Endothelial cell of umbilical vein (primary cell): ENCODE measurements around the gene AMPD1. TPM values are rescaled to one million over a fixed set of nuclear protein-coding genes. Genes with fewer than 3 reads are reported as not detected.

Experiments
- BruUV-seq: library from RNA; stranded (reverse); fragments of 400-500 nt; replicated peaks from 2 replicates; lab custom pipeline; 2021; lab: Mats Ljungman, UMichigan
- CTCF ChIA-PET: fragments of 300-600, 350-600 bp; sonication (Branson Sonifier 250); formaldehyde crosslinking; loops from one replicate; lab custom pipeline; 2021; ENCODE audit warnings: antibody characterized with exemption, inconsistent platforms; lab: Charles Lee
- POLR2A ChIA-PET: fragments of 300-600, 350-600 bp; sonication (Branson Sonifier 250); formaldehyde crosslinking; loops from one replicate; lab custom pipeline; 2021; ENCODE audit warnings: antibody characterized with exemption, inconsistent platforms; lab: Charles Lee
- DNase-seq: peaks from one replicate; pipeline ENCODE4 v3.0.0-alpha.2; 2011; ENCODE audit warnings: low read depth, low spot score
- FAIRE-seq: peaks from 2 replicates; lab custom pipeline; 2011; peaks lifted over from hg19 to GRCh38; lab: Jason Lieb, UNC
- H2AFZ ChIP-seq: 2 replicates; pipeline ENCODE4 v1.6.0; 2012; ENCODE audit warnings: low read depth, low read length, control low read depth, inconsistent platforms
- H3K27ac ChIP-seq: 2 replicates; pipeline ENCODE4 v1.5.1; 2011; ENCODE audit warnings: low read depth, mild to moderate bottlenecking, control low read depth, low read length, moderate library complexity; ENCODE audit not compliant: insufficient read depth
- H3K27me3 ChIP-seq, 2 experiments: 2 replicates each; pipeline versions ENCODE4 v1.6.0 to v1.6.1; 2011; ENCODE audit warnings: low read length in 2 of 2, mixed read lengths in 1 of 2; ENCODE audit not compliant: control insufficient read depth in 2 of 2, insufficient read depth in 2 of 2
- H3K36me3 ChIP-seq, 2 experiments: 2 replicates in 1 of 2; 3 replicates in 1 of 2; pipeline ENCODE4 v1.5.1; 2011; ENCODE audit warnings: low read length in 2 of 2, mild to moderate bottlenecking in 1 of 2, moderate library complexity in 1 of 2; ENCODE audit not compliant: control insufficient read depth in 2 of 2, insufficient read depth in 2 of 2; ENCODE audit errors: extremely low read depth in 1 of 2
- H3K4me1 ChIP-seq: 3 replicates; pipeline ENCODE4 v1.5.1; 2011; ENCODE audit warnings: mild to moderate bottlenecking, low read length; ENCODE audit not compliant: control insufficient read depth, insufficient read depth; ENCODE audit errors: extremely low read depth
- H3K4me2 ChIP-seq: 2 replicates; pipeline ENCODE4 v1.6.1; 2011; ENCODE audit warnings: low read length, control low read depth, mixed read lengths; ENCODE audit not compliant: insufficient read depth
- H3K4me3 ChIP-seq, 3 experiments: fragments of 200-600 bp in 1 of 3; sonication (generic), shearing (Covaris generic) in 1 of 3; replicated peaks in 1 of 3; 2 replicates each; pipeline ENCODE4 v1.5.1; 2011 to 2016; ENCODE audit warnings: control low read depth in 3 of 3, low read length in 3 of 3, mild to moderate bottlenecking in 2 of 3, inconsistent platforms in 1 of 3, low read depth in 1 of 3, moderate library complexity in 1 of 3; ENCODE audit not compliant: insufficient read depth in 1 of 3
- H3K79me2 ChIP-seq: 2 replicates; pipeline ENCODE4 v1.6.0; 2012; ENCODE audit warnings: low read length, inconsistent platforms; ENCODE audit not compliant: control insufficient read depth, insufficient read depth
- H3K9ac ChIP-seq: replicated peaks from 2 replicates; pipeline ENCODE3; 2011; ENCODE audit warnings: low read length, control low read depth; ENCODE audit not compliant: insufficient read depth; ENCODE audit errors: extremely low read depth
- H3K9me1 ChIP-seq: replicated peaks from 3 replicates; pipeline ENCODE4 v1.6.0; 2011; ENCODE audit warnings: mild to moderate bottlenecking, low read length; ENCODE audit not compliant: control insufficient read depth, insufficient read depth; ENCODE audit errors: extremely low read depth
- H3K9me3 ChIP-seq: replicated peaks from 2 replicates; pipeline ENCODE4 v1.5.1; 2012; ENCODE audit warnings: low read length, inconsistent platforms; ENCODE audit not compliant: control insufficient read depth, insufficient read depth
- H4K20me1 ChIP-seq: replicated peaks from 2 replicates; pipeline ENCODE3; 2011; ENCODE audit warnings: mild to moderate bottlenecking, low read length; ENCODE audit not compliant: control insufficient read depth, insufficient read depth; ENCODE audit errors: extremely low read depth
- CTCF ChIP-seq, 2 donors: IDR thresholded peaks; 1 replicate in 1 of 2; 2 replicates in 1 of 2; pipeline ENCODE4 v1.5.1; 2011; ENCODE audit warnings: low read length in 2 of 2, mild to moderate bottlenecking in 2 of 2, moderate library complexity in 2 of 2, control low read depth in 1 of 2, inconsistent platforms in 1 of 2, low read depth in 1 of 2; ENCODE audit not compliant: insufficient read depth in 1 of 2; ENCODE audit errors: extremely low read depth in 1 of 2
- EZH2 ChIP-seq: IDR thresholded peaks from 2 replicates; pipeline ENCODE4 v1.6.1; 2012; ENCODE audit warnings: borderline replicate concordance, low read depth, mild to moderate bottlenecking, moderate library complexity, low read length, inconsistent platforms; ENCODE audit not compliant: severe bottlenecking
- FOS ChIP-seq: IDR thresholded peaks from 2 replicates; pipeline ENCODE4 v1.6.1; 2011; ENCODE audit warnings: mild to moderate bottlenecking, low read length, moderate library complexity, borderline replicate concordance; ENCODE audit not compliant: insufficient read depth
- GATA2 ChIP-seq: IDR thresholded peaks from 2 replicates; pipeline ENCODE4 v1.7.0; 2011; ENCODE audit warnings: low read depth, mild to moderate bottlenecking, moderate library complexity, mixed read lengths, low read length; ENCODE audit not compliant: insufficient read length, insufficient read depth
- JUN ChIP-seq: IDR thresholded peaks from 2 replicates; pipeline ENCODE4 v1.6.1; 2011; ENCODE audit warnings: borderline replicate concordance, low read depth; ENCODE audit not compliant: insufficient read length, insufficient read depth
- MAX ChIP-seq: IDR thresholded peaks from 2 replicates; pipeline ENCODE4 v1.6.1; 2011; ENCODE audit not compliant: insufficient read depth, insufficient read length
- MYC ChIP-seq: IDR thresholded peaks from one replicate; pipeline ENCODE4 v1.6.1; 2011; ENCODE audit warnings: mild to moderate bottlenecking, low read depth, low read length
- POLR2A ChIP-seq: IDR thresholded peaks from 2 replicates; pipeline ENCODE4 v1.6.1; 2012; ENCODE audit warnings: low read depth, mild to moderate bottlenecking, control low read depth, low read length
- POLR2AphosphoS5 ChIP-seq: IDR thresholded peaks from 2 replicates; pipeline ENCODE4 v1.6.1; 2012; ENCODE audit warnings: low read depth, mild to moderate bottlenecking, control low read depth, low read length, moderate library complexity; ENCODE audit not compliant: insufficient read depth
- dilution Hi-C: fragments of 300-500 bp; cut with MboI; formaldehyde crosslinking; loops from one replicate; pipeline ENCODE4 v1.15.0; 2019; ENCODE audit warnings: low sequenced_read_pairs; ENCODE audit not compliant: extremely low pct_ligation_motif_present
- intact Hi-C: fragments of 100-400 bp; cut with micrococcal nuclease; formaldehyde crosslinking; loops from one replicate; pipeline ENCODE4 v1.10.0; 2022
- polyA plus RNA-seq, 4 experiments: library from polyadenylated mRNA; depleted of rRNA in 3 of 4; stranded (reverse) in 3 of 4; unstranded in 1 of 4; fragments of >200 nt; gene quantifications; 2 replicates each; pipeline versions ENCODE4 v1.2.1 to v1.2.3, GENCODE V29; 2011 to 2012; ENCODE audit warnings: missing spikeins in 1 of 4
- total RNA-seq: library from RNA; stranded (reverse); gene quantifications from 2 replicates; pipeline ENCODE4 v1.2.3, GENCODE V29; 2021

Gene AMPD1
- total and polyA plus RNA-seq, 2 donors (not counting 3 experiments of a cell fraction or from before 2014, with no cell fraction given): not detected

- dilution Hi-C loops (no loop called here), intact Hi-C loops (loop anchor here (2.0 to 10.0 kb wide), 4 partner anchors 45 to 393 kb away; partner anchors contain the start of genes BCAS2, NRAS and TRIM33)
- Histone ChIP-seq H4K20me1 (no peaks in the 10 kb centered on the region), H3K27me3 (peaks cover 12 to 14% of the 10 kb centered on the region in 2 experiments), H3K9me3 (no peaks in the 10 kb centered on the region), H3K4me3 (no peak overlapping the region), H3K79me2 (no peaks in the 10 kb centered on the region), H2AFZ (no peak overlapping the region), H3K9me1 (no peaks in the 10 kb centered on the region), H3K4me1 (peaks cover 11% of the 10 kb centered on the region), H3K4me2 (no peak overlapping the region), H3K9ac (no peak overlapping the region), H3K36me3 (no peaks in the 10 kb centered on the region), H3K27ac (no peak overlapping the region)
- TF ChIP-seq FOS (no peak), GATA2 (no peak), MYC (no peak), CTCF (IDR thresholded peaks at IDR 0.05; ENCODE audit: extremely low read depth in 1 of 2, insufficient read depth in 1 of 2, low read depth in 1 of 2, low read length in 2 of 2) (no peak), EZH2 (no peak), POLR2A (no peak), JUN (no peak), POLR2AphosphoS5 (no peak), MAX (no peak)
- POLR2A ChIA-PET: no interaction called here
- CTCF ChIA-PET: interaction anchor here (0.7 to 2.7 kb wide), 8 partner anchors 12 to 695 kb away, joined by 3 to 17 read pairs (median 6); partner anchors contain the start of gene OLFML3
- BruUV-seq: no TSS peak
- no peak for FAIRE-seq
- no peak for DNase-seq
Observed at GRCh38 chr1:114671939-114672275, 23.4 kb downstream of the AMPD1 start.
